ENCODE data around the gene ADAMTSL3.

- TF ChIP-seq CTCF (IDR thresholded peaks at IDR 0.05; ENCODE audit: low read depth, low read length) (no peak), EZH2phosphoT487 (IDR thresholded peaks at IDR 0.05; ENCODE audit: low read depth) (no peak)
These were observed 303.0 kb downstream of the ADAMTSL3 start for GRCh38 chr15:83956887-83957286.
